SK-N-SH (cell line): ENCODE results near the gene NLRC5. TPM values are rescaled to one million over a fixed set of nuclear protein-coding genes. Genes with fewer than 3 reads are reported as not detected.

Experiments used
- CTCF ChIA-PET: fragments of 300-600, 350-600 bp; formaldehyde crosslinking; extraction: SDS; loops from one replicate; lab custom pipeline; 2021; lab: Yijun Ruan, JAX
- POLR2A ChIA-PET: fragments of 350-600 bp; sonication (Branson Sonifier 250); formaldehyde crosslinking; extraction: SDS; loops from one replicate; lab custom pipeline; 2020; ENCODE audit warnings: antibody characterized with exemption, inconsistent platforms; lab: Yijun Ruan, JAX
- DNase-seq: peaks from one replicate; pipeline ENCODE4 v3.0.0; 2012
- H2AFZ ChIP-seq: fragments of 200-600 bp; sonication (generic); 2 replicates; pipeline ENCODE4 v1.8.1; 2016; ENCODE audit warnings: antibody characterized with exemption, mild to moderate bottlenecking, low read depth
- H3F3A ChIP-seq: fragments of 200-600 bp; sonication (generic); replicated peaks from 2 replicates; pipeline ENCODE3; 2016; ENCODE audit warnings: antibody characterized with exemption, mild to moderate bottlenecking; ENCODE audit not compliant: insufficient read depth
- H3K27ac ChIP-seq, 2 experiments: fragments of 200-500 bp in 1 of 2; fragments of 200-600 bp in 1 of 2; sonication (Bioruptor generic) in 1 of 2; sonication (generic), shearing (Covaris generic) in 1 of 2; 2 replicates each; pipeline versions ENCODE4 v1.5.1 to v1.6.1; 2014 to 2016; ENCODE audit warnings: low read depth in 2 of 2, inconsistent platforms in 1 of 2, low read length in 1 of 2, mild to moderate bottlenecking in 1 of 2, mixed read lengths in 1 of 2
- H3K27me3 ChIP-seq: fragments of 200-600 bp; sonication (generic), shearing (Covaris generic); 2 replicates; pipeline ENCODE4 v1.6.1; 2016; ENCODE audit warnings: mixed run types; ENCODE audit not compliant: insufficient read depth
- H3K36me3 ChIP-seq, 2 experiments: fragments of 200-500 bp in 1 of 2; fragments of 200-600 bp in 1 of 2; sonication (Bioruptor generic) in 1 of 2; sonication (generic) in 1 of 2; replicated peaks in 1 of 2; 2 replicates each; pipeline versions ENCODE3 to v1.5.1; 2014 to 2016; ENCODE audit warnings: low read length in 1 of 2, mild to moderate bottlenecking in 1 of 2; ENCODE audit not compliant: insufficient read depth in 2 of 2, control insufficient read depth in 1 of 2
- H3K4me1 ChIP-seq, 2 experiments: fragments of 200-500 bp in 1 of 2; fragments of 200-600 bp in 1 of 2; sonication (Bioruptor generic) in 1 of 2; sonication (generic), shearing (Covaris generic) in 1 of 2; 2 replicates each; pipeline versions ENCODE4 v1.5.1 to v1.6.1; 2014 to 2016; ENCODE audit warnings: low read depth in 1 of 2, low read length in 1 of 2, mixed run types in 1 of 2; ENCODE audit not compliant: insufficient read depth in 2 of 2, control insufficient read depth in 1 of 2
- H3K4me2 ChIP-seq: fragments of 200-600 bp; sonication (generic), shearing (Covaris generic); 2 replicates; pipeline ENCODE4 v1.6.1; 2017; ENCODE audit warnings: mixed run types
- H3K4me3 ChIP-seq, 2 experiments: fragments of 200-500 bp in 1 of 2; fragments of 200-600 bp in 1 of 2; sonication (Bioruptor generic) in 1 of 2; sonication (generic), shearing (Covaris generic) in 1 of 2; 2 replicates each; pipeline versions ENCODE4 v1.5.1 to v1.8.1; 2014 to 2016; ENCODE audit warnings: low read depth in 2 of 2, inconsistent platforms in 1 of 2, low read length in 1 of 2, mild to moderate bottlenecking in 1 of 2, mixed read lengths in 1 of 2, moderate library complexity in 1 of 2
- H3K79me2 ChIP-seq: fragments of 200-600 bp; sonication (generic); 2 replicates; pipeline ENCODE4 v1.8.1; 2017; ENCODE audit warnings: mild to moderate bottlenecking; ENCODE audit not compliant: insufficient read depth
- H3K9ac ChIP-seq: fragments of 200-600 bp; sonication (generic); 2 replicates; pipeline ENCODE4 v1.6.1; 2017; ENCODE audit warnings: mixed run types
- H3K9me2 ChIP-seq: fragments of 200-600 bp; sonication (generic); 2 replicates; pipeline ENCODE4 v1.6.1; 2017; ENCODE audit warnings: mixed run types
- H3K9me3 ChIP-seq: fragments of 200-600 bp; sonication (generic); 2 replicates; pipeline ENCODE4 v1.6.1; 2017; ENCODE audit warnings: mixed run types, mild to moderate bottlenecking, moderate library complexity
- H4K20me1 ChIP-seq: fragments of 200-600 bp; sonication (generic); 2 replicates; pipeline ENCODE4 v1.6.1; 2017; ENCODE audit warnings: mild to moderate bottlenecking, mixed run types; ENCODE audit not compliant: insufficient read depth
- ELF1 ChIP-seq: IDR thresholded peaks from 2 replicates; pipeline ENCODE4 v1.4.0; 2012
- EP300 ChIP-seq, 2 experiments: IDR thresholded peaks; 2 replicates each; pipeline versions ENCODE4 v1.4.0 to v1.6.1; 2012; ENCODE audit warnings: borderline replicate concordance in 1 of 2, low read depth in 1 of 2, low read length in 1 of 2
- FOXM1 ChIP-seq: IDR thresholded peaks from 2 replicates; pipeline ENCODE4 v1.4.0; 2012; ENCODE audit warnings: low read depth, mild to moderate bottlenecking
- GATA2 ChIP-seq: sonication (generic); formaldehyde crosslinking; IDR thresholded peaks from 2 replicates; pipeline ENCODE4 v1.5.0; 2020; ENCODE audit warnings: mild to moderate bottlenecking, missing genetic modification reagents
- NRF1 ChIP-seq: IDR thresholded peaks from 2 replicates; pipeline ENCODE4 v1.6.1; 2012; ENCODE audit warnings: low read depth, mild to moderate bottlenecking, low read length
- PBX3 ChIP-seq: IDR thresholded peaks from 2 replicates; pipeline ENCODE4; 2012
- RAD21 ChIP-seq: IDR thresholded peaks from 2 replicates; pipeline ENCODE4 v1.6.1; 2012; ENCODE audit warnings: mild to moderate bottlenecking, low read length
- REST ChIP-seq: IDR thresholded peaks from 2 replicates; pipeline ENCODE4 v1.6.1; 2012; ENCODE audit warnings: mild to moderate bottlenecking, low read depth, low read length, moderate library complexity
- TCF12 ChIP-seq: IDR thresholded peaks from 2 replicates; pipeline ENCODE4 v1.4.0; 2012
- TEAD4 ChIP-seq: IDR thresholded peaks from 2 replicates; pipeline ENCODE4 v1.4.0; 2012; ENCODE audit warnings: mild to moderate bottlenecking, borderline replicate concordance; ENCODE audit not compliant: insufficient read depth
- WGBS: methylation state at CpG from one replicate; pipeline ENCODE4 v1.1.6; 2017; ENCODE audit warnings: low lambda C conversion rate; 5-methylcytosine and 5-hydroxymethylcytosine counted together
- polyA plus RNA-seq, 3 experiments: library from polyadenylated mRNA; depleted of rRNA; stranded (reverse); fragments of >200 nt; gene quantifications; 2 replicates each; pipeline ENCODE4 v1.2.3, GENCODE V29; 2012

Gene NLRC5
- polyA plus RNA-seq, 1 of the 3 experiments (the other 2 are of a cell fraction): 6.5 TPM

GRCh38 chr16:57019746-57020145, 30.4 kb downstream of the NLRC5 start:
- H3K4me2 ChIP-seq: no peak overlapping the region
- H4K20me1 ChIP-seq: no peaks in the 10 kb centered on the region
- WGBS: 56% methylated on average over 1 of the region's 2 CpGs
- ChIA-PET POLR2A (no interaction called here), CTCF (interaction anchor here (0.6 to 1.3 kb wide), 2 partner anchors 65 to 265 kb away, joined by 3 read pairs; no protein-coding TSS in a partner anchor)
- H3K4me3 ChIP-seq: no peak overlapping the region
- no peak for DNase-seq
- no peak overlapping the region for H3K27ac ChIP-seq
- no peaks in the 10 kb centered on the region for H3K79me2 ChIP-seq
- no peak overlapping the region for H2AFZ ChIP-seq
- no peaks in the 10 kb centered on the region for H3K9me3 ChIP-seq
- no peaks in the 10 kb centered on the region for H3K27me3 ChIP-seq
- peaks cover 0 to 4% of the 10 kb centered on the region in 2 experiments for H3K36me3 ChIP-seq
- H3K9ac ChIP-seq: no peak overlapping the region
- H3F3A ChIP-seq: no peaks in the 10 kb centered on the region
- no peaks in the 10 kb centered on the region for H3K9me2 ChIP-seq
- no peaks in the 10 kb centered on the region; a peak in 1 of 4 replicates for H3K4me1 ChIP-seq
- no peak for TF ChIP-seq EP300 (IDR thresholded peaks at IDR 0.05; ENCODE audit: borderline replicate concordance in 1 of 2, low read depth in 1 of 2, low read length in 1 of 2)
- TF ChIP-seq REST: no peak

GRCh38 chr16:57020651-57021050, 31.3 kb downstream of the NLRC5 start:
- DNase-seq: no peak
- Histone ChIP-seq H3K27me3 (no peaks in the 10 kb centered on the region), H3K9me3 (no peaks in the 10 kb centered on the region), H3K4me3 (no peak overlapping the region), H3K79me2 (no peaks in the 10 kb centered on the region), H3K36me3 (peaks cover 0 to 4% of the 10 kb centered on the region in 2 experiments), H4K20me1 (no peaks in the 10 kb centered on the region), H3K9me2 (no peaks in the 10 kb centered on the region), H3K27ac (no peak overlapping the region), H2AFZ (no peak overlapping the region), H3K4me2 (no peak overlapping the region), H3K9ac (no peak overlapping the region), H3K4me1 (no peaks in the 10 kb centered on the region; a peak in 1 of 4 replicates), H3F3A (no peaks in the 10 kb centered on the region)
- WGBS: 80% methylated on average over 8 of the region's 8 CpGs
- ChIA-PET CTCF (interaction anchor here (1.3 kb wide), 1 partner anchor 64 kb away, joined by 3 read pairs; no protein-coding TSS in a partner anchor), POLR2A (no interaction called here)
- TF ChIP-seq FOXM1: no peak
- TF ChIP-seq TEAD4: no peak
- TF ChIP-seq ELF1: no peak
- TF ChIP-seq TCF12: no peak
- no peak for TF ChIP-seq RAD21
- TF ChIP-seq PBX3: no peak
- no peak for TF ChIP-seq GATA2
- no peak for TF ChIP-seq NRF1
